PC-9 (cell line): ENCODE data around the gene ANKRD44. TPM values are rescaled to one million over a fixed set of nuclear protein-coding genes. Genes with fewer than 3 reads are reported as not detected.

Source experiments
- BruUV-seq: library from RNA; stranded (reverse); fragments of 400-500 nt; replicated peaks from 2 replicates; lab custom pipeline; 2021; lab: Mats Ljungman, UMichigan
- CTCF ChIA-PET: fragments of 300-600 bp; sonication (Branson Sonifier 250); formaldehyde crosslinking; loops from one replicate; lab custom pipeline; 2022; ENCODE audit warnings: antibody characterized with exemption; lab: Charles Lee
- POLR2A ChIA-PET: fragments of 300-600 bp; sonication (Branson Sonifier 250); formaldehyde crosslinking; loops from one replicate; lab custom pipeline; 2022; ENCODE audit warnings: antibody characterized with exemption; ENCODE audit not compliant: unreplicated experiment; lab: Charles Lee
- DNase-seq, 2 experiments: peaks; one replicate each; pipeline versions ENCODE4 v3.0.0 to v3.0.0-alpha.2; 2015 to 2022; ENCODE audit warnings: mixed read lengths in 1 of 2
- H2AFZ ChIP-seq: fragments of 200-600 bp; sonication (generic); 2 replicates; pipeline ENCODE4 v1.8.1; 2017; ENCODE audit warnings: antibody characterized with exemption
- H3F3A ChIP-seq: fragments of 200-600 bp; sonication (generic); 2 replicates; pipeline ENCODE4 v1.8.1; 2017; ENCODE audit warnings: antibody characterized with exemption, mild to moderate bottlenecking, low read depth; ENCODE audit not compliant: insufficient read depth
- H3K27ac ChIP-seq: fragments of 200-600 bp; sonication (generic); 2 replicates; pipeline ENCODE4 v1.6.1; 2016; ENCODE audit warnings: mixed run types
- H3K27me3 ChIP-seq: fragments of 200-600 bp; sonication (generic); 2 replicates; pipeline ENCODE4 v1.6.1; 2016; ENCODE audit warnings: low read depth, mixed run types; ENCODE audit not compliant: insufficient read depth
- H3K36me3 ChIP-seq: fragments of 200-600 bp; sonication (generic); 2 replicates; pipeline ENCODE4 v1.6.1; 2016; ENCODE audit warnings: low read depth, mixed run types
- H3K4me1 ChIP-seq: fragments of 200-600 bp; sonication (generic); replicated peaks from 2 replicates; pipeline ENCODE4 v1.6.1; 2016; ENCODE audit warnings: mixed run types; ENCODE audit not compliant: insufficient read depth
- H3K4me2 ChIP-seq: fragments of 200-600 bp; sonication (generic); 2 replicates; pipeline ENCODE4 v1.6.1; 2017; ENCODE audit warnings: mixed run types
- H3K4me3 ChIP-seq: fragments of 200-600 bp; sonication (generic); 2 replicates; pipeline ENCODE4 v1.6.1; 2016; ENCODE audit warnings: mixed run types
- H3K79me2 ChIP-seq: fragments of 200-600 bp; sonication (generic); 2 replicates; pipeline ENCODE4 v1.6.1; 2017; ENCODE audit warnings: low read depth, mixed run types
- H3K9me2 ChIP-seq: fragments of 200-600 bp; sonication (generic); 2 replicates; pipeline ENCODE4 v1.8.1; 2017; ENCODE audit warnings: mild to moderate bottlenecking; ENCODE audit not compliant: insufficient read depth
- H3K9me3 ChIP-seq: fragments of 200-600 bp; sonication (generic); 2 replicates; pipeline ENCODE4 v1.8.1; 2016; ENCODE audit warnings: low read depth; ENCODE audit not compliant: insufficient read depth
- H4K20me1 ChIP-seq: fragments of 200-600 bp; sonication (generic); 2 replicates; pipeline ENCODE4 v1.8.1; 2017; ENCODE audit not compliant: insufficient read depth
- CTCF ChIP-seq: fragments of 200-600 bp; sonication (generic); conservative IDR thresholded peaks from 2 replicates; pipeline ENCODE4 v1.6.1; 2017; ENCODE audit warnings: mixed run types, antibody characterized with exemption, mild to moderate bottlenecking, moderate library complexity
- EZH2 ChIP-seq: fragments of 200-600 bp; sonication (generic); IDR thresholded peaks from 2 replicates; pipeline ENCODE4 v1.8.0; 2017; ENCODE audit warnings: antibody characterized with exemption, low read depth
- intact Hi-C: fragments of 100-400 bp; cut with micrococcal nuclease; formaldehyde crosslinking; loops from one replicate; pipeline ENCODE4 v1.10.0; 2022; ENCODE audit not compliant: unreplicated experiment
- total RNA-seq: library from RNA; stranded (reverse); gene quantifications from 2 replicates; pipeline ENCODE4 v1.2.3, GENCODE V29; 2021

ANKRD44 gene
- total RNA-seq, 1 experiment from 2014 or later, result 3.4 TPM

DNA sequence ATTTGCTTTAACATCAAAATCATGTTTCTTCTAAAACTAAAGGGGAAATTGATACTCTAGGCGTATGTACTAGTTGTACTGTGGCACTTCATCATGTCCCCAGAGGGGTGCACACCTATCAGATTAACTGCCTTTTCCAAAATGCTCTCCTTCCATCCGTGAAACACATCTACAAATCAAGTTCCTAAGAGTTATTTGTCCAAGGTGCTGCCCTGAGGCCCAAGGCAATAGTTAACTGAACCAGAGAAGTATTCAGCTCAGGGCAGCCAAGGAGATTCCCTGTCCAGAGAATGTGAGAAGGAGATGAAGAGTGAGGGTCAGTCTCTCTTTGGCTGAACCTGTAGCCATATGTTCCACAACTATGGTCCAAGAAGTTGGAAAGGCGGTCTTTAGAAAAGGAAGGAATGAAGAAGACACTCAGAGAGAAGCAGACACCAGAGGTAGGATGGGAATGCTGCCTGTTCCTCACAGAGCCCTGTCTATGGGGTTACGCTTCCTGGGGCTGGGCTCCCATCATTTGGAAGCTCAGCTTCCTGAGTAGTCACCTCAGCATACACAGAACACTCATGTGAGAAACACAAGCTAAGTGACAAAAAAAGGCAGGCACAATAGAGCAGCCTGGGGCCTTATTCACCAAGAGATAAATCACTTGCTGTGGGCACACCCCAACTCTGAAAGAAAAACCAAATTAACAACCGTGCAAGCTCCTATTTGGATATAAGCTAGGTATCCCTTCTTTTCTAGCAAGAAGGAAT lies 55.6 kb downstream of the ANKRD44 start:
- Histone ChIP-seq H3K4me3 (no peak overlapping the region), H3K9me2 (no peaks in the 10 kb centered on the region), H2AFZ (no peak overlapping the region), H3K27ac (no peak overlapping the region), H3K36me3 (no peaks in the 10 kb centered on the region), H4K20me1 (no peaks in the 10 kb centered on the region), H3K4me2 (no peak overlapping the region), H3K9me3 (no peaks in the 10 kb centered on the region), H3F3A (no peaks in the 10 kb centered on the region), H3K79me2 (no peaks in the 10 kb centered on the region), H3K4me1 (no peaks in the 10 kb centered on the region), H3K27me3 (no peaks in the 10 kb centered on the region)
- DNase-seq, result no peak
- no peak for TF ChIP-seq EZH2
- TF ChIP-seq CTCF, result no peak
- intact Hi-C loops, result no loop called here
- ChIA-PET POLR2A (no interaction called here), CTCF (interaction anchor here (0.5 kb wide), 1 partner anchor 10 kb away, joined by 4 read pairs; no protein-coding TSS in a partner anchor)
- BruUV-seq, result no TSS peak

DNA sequence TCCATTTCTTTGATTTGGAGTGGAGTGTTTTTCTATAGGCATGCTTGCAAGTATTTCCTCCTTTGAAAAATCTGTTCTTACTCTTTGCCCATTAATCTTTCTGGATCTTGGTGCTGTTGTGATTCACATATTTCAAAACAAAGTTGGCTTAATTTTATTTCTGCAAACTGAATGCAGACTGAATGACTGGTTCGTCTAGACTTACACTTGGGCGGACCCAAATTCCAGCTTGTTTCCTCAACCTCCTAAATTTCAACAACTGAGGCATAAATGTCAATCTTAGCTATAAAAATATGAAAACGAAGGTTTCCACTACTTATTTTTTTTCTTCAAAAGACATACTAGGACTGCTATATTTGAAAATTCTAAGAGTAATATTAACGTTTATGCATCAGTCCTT lies 59.0 kb downstream of the ANKRD44 start:
- Histone ChIP-seq H3K4me2 (no peak overlapping the region), H3K27me3 (no peaks in the 10 kb centered on the region), H3K9me2 (no peaks in the 10 kb centered on the region), H3K4me1 (no peaks in the 10 kb centered on the region), H3K4me3 (no peak overlapping the region), H3F3A (no peaks in the 10 kb centered on the region), H4K20me1 (no peaks in the 10 kb centered on the region), H3K27ac (no peak overlapping the region), H3K79me2 (no peaks in the 10 kb centered on the region), H3K36me3 (no peaks in the 10 kb centered on the region), H2AFZ (no peak overlapping the region), H3K9me3 (no peaks in the 10 kb centered on the region)
- TF ChIP-seq EZH2, result no peak
- no peak for TF ChIP-seq CTCF
- intact Hi-C loops, result no loop called here
- POLR2A ChIA-PET, result interaction anchor here (0.6 kb wide), 2 partner anchors 84 to 188 kb away, joined by 3 to 4 read pairs; no protein-coding TSS in a partner anchor
- CTCF ChIA-PET, result no interaction called here
- BruUV-seq, result no TSS peak
- DNase-seq, result no peak

DNA sequence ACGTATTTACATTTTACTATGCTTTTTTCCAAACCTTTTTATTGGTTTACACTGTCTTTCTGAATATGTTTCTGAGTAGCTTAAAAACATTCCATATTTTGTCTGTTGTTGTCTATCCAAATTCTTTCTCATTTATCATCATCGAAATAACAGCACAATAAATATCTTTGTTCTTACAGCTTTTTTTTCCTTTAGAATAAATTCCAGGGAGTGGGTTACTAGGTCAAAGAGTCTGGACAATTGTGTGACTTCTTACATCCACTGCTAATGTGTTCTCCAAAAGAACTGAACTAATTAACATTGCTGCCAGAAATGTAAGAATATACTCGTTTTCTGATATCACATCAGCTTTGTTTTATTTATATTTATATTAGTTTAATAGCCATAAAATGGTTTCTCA lies 59.4 kb downstream of the ANKRD44 start:
- intact Hi-C loops, result no loop called here
- no peaks in the 10 kb centered on the region for H3F3A ChIP-seq
- ChIA-PET POLR2A (interaction anchor here (0.5 to 0.6 kb wide), 3 partner anchors 84 to 188 kb away, joined by 3 to 4 read pairs (median 3); no protein-coding TSS in a partner anchor), CTCF (no interaction called here)
- H3K4me2 ChIP-seq, result no peak overlapping the region
- no peaks in the 10 kb centered on the region for H4K20me1 ChIP-seq
- H2AFZ ChIP-seq, result no peak overlapping the region
- H3K27me3 ChIP-seq, result no peaks in the 10 kb centered on the region
- DNase-seq, result no peak
- no peaks in the 10 kb centered on the region for H3K9me2 ChIP-seq
- no peaks in the 10 kb centered on the region for H3K4me1 ChIP-seq
- no TSS peak for BruUV-seq
- no peaks in the 10 kb centered on the region for H3K9me3 ChIP-seq
- H3K4me3 ChIP-seq, result no peak overlapping the region
- no peak for TF ChIP-seq EZH2
- no peak for TF ChIP-seq CTCF
- no peak overlapping the region for H3K27ac ChIP-seq
- no peaks in the 10 kb centered on the region for H3K79me2 ChIP-seq
- H3K36me3 ChIP-seq, result no peaks in the 10 kb centered on the region
